Colonic mucosa (tissue), 4 donors: Measurements from ENCODE around the gene NRXN2. TPM values are rescaled to one million over a fixed set of nuclear protein-coding genes. Genes with fewer than 3 reads are reported as not detected.

Experiments
- DNase-seq: peaks from one replicate; pipeline ENCODE4 v3.0.0-alpha.2; 2020
- H3K27ac ChIP-seq: fragments of 200-600 bp; one replicate; pipeline ENCODE4 v1.8.0; 2021
- H3K27me3 ChIP-seq: fragments of 200-600 bp; one replicate; pipeline ENCODE4 v1.8.0; 2021
- H3K36me3 ChIP-seq: fragments of 200-600 bp; one replicate; pipeline ENCODE4 v1.8.0; 2021
- H3K4me1 ChIP-seq: fragments of 200-600 bp; one replicate; pipeline ENCODE4 v1.8.0; 2021; ENCODE audit warnings: mild to moderate bottlenecking
- H3K4me3 ChIP-seq: fragments of 200-600 bp; one replicate; pipeline ENCODE4 v1.8.0; 2021
- H3K9ac ChIP-seq, 2 donors: one replicate each; pipeline ENCODE4 v1.7.0; 2013; ENCODE audit warnings: control low read depth in 2 of 2, low read depth in 2 of 2, low read length in 2 of 2
- H3K9me3 ChIP-seq: fragments of 200-600 bp; one replicate; pipeline ENCODE4 v1.8.0; 2021
- CTCF ChIP-seq: fragments of 200-600 bp; IDR thresholded peaks from one replicate; pipeline ENCODE4 v1.8.0; 2022; ENCODE audit warnings: antibody characterized with exemption, mild to moderate bottlenecking
- intact Hi-C: fragments of 100-400 bp; cut with DNase I; formaldehyde crosslinking; loops from one replicate; pipeline ENCODE4 v1.14.1; 2022
- total RNA-seq, 2 donors: library from RNA; stranded (reverse); fragmentation: NEBNext Ultra II Directional in 1 of 2; extraction: Animal tissue kit (Norgen Biotek cat#: 25700) in 1 of 2; gene quantifications; one replicate each; pipeline ENCODE4 v1.2.1, GENCODE V29; 2021
- donor health status: healthy.
- donor health status: DM: no; HTN: no; CAD: no.
- donor health status: DM: no; HTN: no; CAD: no.

The NRXN2 gene
- total RNA-seq, 2 donors from 2014 or later = 2.2 to 5.4 TPM

- Histone ChIP-seq H3K36me3 (no peaks in the 10 kb centered on the region), H3K4me3 (no peak overlapping the region), H3K4me1 (no peaks in the 10 kb centered on the region), H3K27ac (no peak overlapping the region), H3K9ac (no peak overlapping the region), H3K9me3 (no peaks in the 10 kb centered on the region), H3K27me3 (no peaks in the 10 kb centered on the region)
- intact Hi-C loops = no loop called here
- TF ChIP-seq CTCF = no peak
- DNase-seq = no peak
These were observed 61.4 kb downstream of the NRXN2 start for GRCh38 chr11:64661614-64662013.

GRCh38 chr11:64661146-64661545, 61.9 kb downstream of the NRXN2 start:
- Histone ChIP-seq H3K4me1 (no peaks in the 10 kb centered on the region), H3K9ac (peak overlapping the region in 1 of 2 donors; percentile 35), H3K9me3 (no peaks in the 10 kb centered on the region), H3K27ac (no peak overlapping the region), H3K4me3 (no peak overlapping the region), H3K36me3 (no peaks in the 10 kb centered on the region), H3K27me3 (no peaks in the 10 kb centered on the region)
- DNase-seq = no peak
- no peak for TF ChIP-seq CTCF
- intact Hi-C loops = no loop called here

GRCh38 chr11:64660706-64661105, 62.3 kb downstream of the NRXN2 start:
- H3K27ac ChIP-seq = no peak overlapping the region

GRCh38 chr11:64660205-64660604, 62.8 kb downstream of the NRXN2 start:
- intact Hi-C loops = no loop called here
- Histone ChIP-seq H3K36me3 (no peaks in the 10 kb centered on the region), H3K9ac (no peak overlapping the region), H3K27ac (no peak overlapping the region), H3K27me3 (no peaks in the 10 kb centered on the region), H3K4me1 (no peaks in the 10 kb centered on the region), H3K9me3 (no peaks in the 10 kb centered on the region), H3K4me3 (no peak overlapping the region)
- TF ChIP-seq CTCF = no peak
- no peak for DNase-seq

More at GRCh38 chr11:64660706-64661105, 62.3 kb downstream of the NRXN2 start:
- no peaks in the 10 kb centered on the region for H3K4me1 ChIP-seq
- H3K9ac ChIP-seq = peak overlapping the region in 1 of 2 donors; percentile 35
- H3K4me3 ChIP-seq = no peak overlapping the region
- DNase-seq = no peak
- TF ChIP-seq CTCF = no peak
- H3K27me3 ChIP-seq = no peaks in the 10 kb centered on the region
- H3K36me3 ChIP-seq = no peaks in the 10 kb centered on the region
- intact Hi-C loops = no loop called here
- no peaks in the 10 kb centered on the region for H3K9me3 ChIP-seq

GRCh38 chr11:64659417-64660144, 63.4 kb downstream of the NRXN2 start:
- H3K27me3 ChIP-seq = no peaks in the 10 kb centered on the region
- H3K4me3 ChIP-seq = no peak overlapping the region
- no peak overlapping the region for H3K27ac ChIP-seq
- H3K36me3 ChIP-seq = no peaks in the 10 kb centered on the region
- H3K9me3 ChIP-seq = no peaks in the 10 kb centered on the region
- no peak for DNase-seq
- H3K4me1 ChIP-seq = no peaks in the 10 kb centered on the region
- H3K9ac ChIP-seq = no peak overlapping the region
- intact Hi-C loops = no loop called here
- TF ChIP-seq CTCF = no peak
